Adrenal gland (tissue), 5 donors: ENCODE data around the gene LRRC4C.

Experiments used
- CTCF ChIP-seq, 6 experiments: fragments of 450-650 bp in 4 of 6; fragments of 200-600 bp in 2 of 6; sonication (generic) in 1 of 6; IDR thresholded peaks; 1 replicate in 5 of 6; 2 replicates in 1 of 6; pipeline versions ENCODE4 v1.5.1 to v1.8.0; 2016 to 2021; ENCODE audit warnings: antibody characterized with exemption in 6 of 6, mild to moderate bottlenecking in 2 of 6, moderate library complexity in 1 of 6
- POLR2A ChIP-seq, 2 donors: fragments of 450-650 bp; IDR thresholded peaks; one replicate each; pipeline ENCODE4 v1.6.1; 2017; ENCODE audit warnings: antibody characterized with exemption in 2 of 2, mild to moderate bottlenecking in 2 of 2, moderate library complexity in 1 of 2
- donor health status: DM: no; HTN: no; CAD: no.

GRCh38 chr11:40974186-40974795, 485.2 kb downstream of the LRRC4C start:
- TF ChIP-seq CTCF (IDR thresholded peaks at IDR 0.05) (no peak), POLR2A (IDR thresholded peaks at IDR 0.05) (no peak)
